Mesenchymal stem cell (in vitro differentiated cells and primary cell): ENCODE results near the gene NDST1.

ENCODE experiments used
- DNase-seq: peaks from one replicate; pipeline ENCODE4 v3.0.0-alpha.2; 2013
- H2AFZ ChIP-seq: one replicate; pipeline ENCODE4 v1.6.1; 2013; ENCODE audit warnings: low read depth, mild to moderate bottlenecking, control low read depth, inconsistent platforms, low read length, moderate library complexity
- H2AK5ac ChIP-seq: 2 replicates; pipeline ENCODE4 v1.6.1; 2013; ENCODE audit warnings: low read length, moderate library complexity, mild to moderate bottlenecking, inconsistent platforms; ENCODE audit not compliant: severe bottlenecking
- H2BK120ac ChIP-seq: one replicate; pipeline ENCODE4 v1.6.1; 2013; ENCODE audit warnings: low read depth, mild to moderate bottlenecking, inconsistent platforms, low read length, moderate library complexity
- H2BK12ac ChIP-seq, 2 experiments: one replicate each; pipeline ENCODE4 v1.6.1; 2013; ENCODE audit warnings: inconsistent platforms in 2 of 2, low read length in 2 of 2, mild to moderate bottlenecking in 2 of 2, moderate library complexity in 2 of 2, control low read depth in 1 of 2
- H2BK15ac ChIP-seq: one replicate; pipeline ENCODE4 v1.6.1; 2013; ENCODE audit warnings: mild to moderate bottlenecking, low read depth, inconsistent platforms; ENCODE audit not compliant: poor library complexity, severe bottlenecking
- H2BK5ac ChIP-seq: 2 replicates; pipeline ENCODE4 v1.6.1; 2013; ENCODE audit warnings: low read depth, mild to moderate bottlenecking, low read length, control low read depth, inconsistent platforms; ENCODE audit not compliant: poor library complexity, severe bottlenecking
- H3K14ac ChIP-seq, 2 experiments: one replicate each; pipeline ENCODE4 v1.6.1; 2013; ENCODE audit warnings: inconsistent platforms in 2 of 2, low read length in 2 of 2, control low read depth in 1 of 2, mild to moderate bottlenecking in 1 of 2, moderate library complexity in 1 of 2
- H3K18ac ChIP-seq, 2 experiments: one replicate each; pipeline ENCODE4 v1.6.1; 2013; ENCODE audit warnings: inconsistent platforms in 2 of 2, low read length in 2 of 2, control low read depth in 1 of 2, low read depth in 1 of 2, mild to moderate bottlenecking in 1 of 2
- H3K23ac ChIP-seq, 2 experiments: one replicate each; pipeline ENCODE4 v1.6.1; 2013; ENCODE audit warnings: inconsistent platforms in 2 of 2, low read length in 2 of 2, mild to moderate bottlenecking in 2 of 2, moderate library complexity in 2 of 2, control low read depth in 1 of 2
- H3K27ac ChIP-seq: 2 replicates; pipeline ENCODE4 v1.5.1; 2013; ENCODE audit warnings: mild to moderate bottlenecking, moderate library complexity, low read length, control low read depth, inconsistent platforms; ENCODE audit not compliant: poor library complexity, severe bottlenecking
- H3K27me3 ChIP-seq, 2 experiments: 2 replicates each; pipeline versions ENCODE4 v1.6.1 to v1.7.0; 2013; ENCODE audit warnings: low read length in 2 of 2, mild to moderate bottlenecking in 2 of 2, moderate library complexity in 2 of 2, control low read depth in 1 of 2, inconsistent platforms in 1 of 2; ENCODE audit not compliant: control insufficient read depth in 1 of 2, insufficient read depth in 1 of 2
- H3K36me3 ChIP-seq, 2 experiments: 2 replicates each; pipeline versions ENCODE4 v1.6.1 to v1.7.0; 2013; ENCODE audit warnings: low read length in 2 of 2, control low read depth in 1 of 2, inconsistent platforms in 1 of 2, low read depth in 1 of 2, mild to moderate bottlenecking in 1 of 2; ENCODE audit not compliant: insufficient read depth in 2 of 2, control insufficient read depth in 1 of 2
- H3K4ac ChIP-seq, 2 experiments: one replicate each; pipeline ENCODE4 v1.6.1; 2013; ENCODE audit warnings: inconsistent platforms in 2 of 2, low read length in 2 of 2, mild to moderate bottlenecking in 2 of 2, moderate library complexity in 2 of 2, control low read depth in 1 of 2, low read depth in 1 of 2
- H3K4me1 ChIP-seq: 2 replicates; pipeline ENCODE4 v1.6.1; 2013; ENCODE audit warnings: low read depth, low read length, control low read depth; ENCODE audit not compliant: control insufficient read depth, insufficient read depth
- H3K4me2 ChIP-seq: 2 replicates; pipeline ENCODE4 v1.6.1; 2013; ENCODE audit warnings: low read length, mild to moderate bottlenecking, inconsistent platforms; ENCODE audit not compliant: poor library complexity, severe bottlenecking
- H3K4me3 ChIP-seq, 2 experiments: 2 replicates each; pipeline versions ENCODE4 v1.5.1 to v1.7.0; 2013; ENCODE audit warnings: low read length in 2 of 2, mild to moderate bottlenecking in 2 of 2, control low read depth in 1 of 2, low read depth in 1 of 2; ENCODE audit not compliant: insufficient read depth in 1 of 2
- H3K79me1 ChIP-seq: replicated peaks from 2 replicates; pipeline ENCODE4 v1.6.1; 2013; ENCODE audit warnings: mild to moderate bottlenecking, control low read depth, low read length, inconsistent platforms; ENCODE audit not compliant: poor library complexity, severe bottlenecking
- H3K9ac ChIP-seq: 2 replicates; pipeline ENCODE4 v1.7.0; 2013; ENCODE audit warnings: mild to moderate bottlenecking, low read length, moderate library complexity
- H3K9me3 ChIP-seq: 2 replicates; pipeline ENCODE4 v1.7.0; 2013; ENCODE audit warnings: mild to moderate bottlenecking, low read length; ENCODE audit not compliant: control insufficient read depth
- H4K8ac ChIP-seq: one replicate; pipeline ENCODE4 v1.6.1; 2013; ENCODE audit warnings: inconsistent platforms, mild to moderate bottlenecking, low read length, moderate library complexity
- H4K91ac ChIP-seq: one replicate; pipeline ENCODE4 v1.6.1; 2013; ENCODE audit warnings: mild to moderate bottlenecking, low read length, inconsistent platforms
- WGBS: methylation state at CpG from one replicate; pipeline ENCODE4 v1.1.7; 2013; ENCODE audit warnings: mixed read lengths; 5-methylcytosine and 5-hydroxymethylcytosine counted together

NDST1 gene

DNA sequence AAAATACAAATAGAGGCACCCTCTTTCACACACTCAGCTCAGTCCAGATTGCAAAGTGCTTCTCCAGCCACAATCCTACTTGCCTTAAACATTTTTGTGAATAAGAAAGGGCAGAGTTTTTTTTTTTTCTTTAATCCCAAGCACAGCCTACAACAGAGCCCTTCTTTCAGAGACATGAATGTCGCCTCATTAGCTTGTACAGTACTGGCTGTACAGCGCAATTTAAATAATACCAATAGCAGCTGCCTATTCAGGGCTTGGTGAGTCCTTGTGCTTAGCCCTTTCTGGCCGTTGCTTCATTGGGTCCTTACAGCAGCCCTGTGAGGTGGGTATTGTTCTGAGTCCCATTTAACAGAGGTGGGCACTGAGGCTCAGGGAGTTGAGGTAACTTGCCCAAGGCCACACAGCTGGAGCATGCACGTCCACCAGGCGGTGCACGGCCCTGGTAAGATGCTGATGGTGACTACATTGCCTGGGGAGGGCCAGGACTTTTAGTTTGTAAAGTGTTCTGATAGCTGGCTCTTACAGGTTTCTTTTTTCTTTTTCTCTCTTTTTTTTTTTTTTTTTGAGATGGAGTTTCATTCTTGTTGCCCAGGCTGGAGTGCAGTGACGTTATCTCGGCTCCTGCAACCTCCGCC lies 23.1 kb downstream of the NDST1 start:
- H2BK5ac ChIP-seq = no peak overlapping the region
- H2BK12ac ChIP-seq = no peak overlapping the region
- H3K18ac ChIP-seq = no peak overlapping the region
- H2BK15ac ChIP-seq = no peak overlapping the region
- H3K4me1 ChIP-seq = peaks cover 30% of the 10 kb centered on the region
- 95% methylated on average over 7 of the region's 9 CpGs for WGBS
- H3K27ac ChIP-seq = no peak overlapping the region
- H4K8ac ChIP-seq = no peak overlapping the region
- no peak for DNase-seq
- no peaks in the 10 kb centered on the region for H3K27me3 ChIP-seq
- no peak overlapping the region for H3K23ac ChIP-seq
- H2BK120ac ChIP-seq = no peak overlapping the region
- H3K9me3 ChIP-seq = no peaks in the 10 kb centered on the region
- H3K14ac ChIP-seq = no peak overlapping the region
- H3K4me2 ChIP-seq = no peak overlapping the region
- no peak overlapping the region for H2AK5ac ChIP-seq
- H3K9ac ChIP-seq = no peak overlapping the region
- no peak overlapping the region for H2AFZ ChIP-seq
- H4K91ac ChIP-seq = no peak overlapping the region
- H3K79me1 ChIP-seq = peaks cover 28% of the 10 kb centered on the region
- H3K4me3 ChIP-seq = no peak overlapping the region
- peaks cover 66 to 89% of the 10 kb centered on the region in 2 experiments for H3K36me3 ChIP-seq
- H3K4ac ChIP-seq = no peak overlapping the region

DNA sequence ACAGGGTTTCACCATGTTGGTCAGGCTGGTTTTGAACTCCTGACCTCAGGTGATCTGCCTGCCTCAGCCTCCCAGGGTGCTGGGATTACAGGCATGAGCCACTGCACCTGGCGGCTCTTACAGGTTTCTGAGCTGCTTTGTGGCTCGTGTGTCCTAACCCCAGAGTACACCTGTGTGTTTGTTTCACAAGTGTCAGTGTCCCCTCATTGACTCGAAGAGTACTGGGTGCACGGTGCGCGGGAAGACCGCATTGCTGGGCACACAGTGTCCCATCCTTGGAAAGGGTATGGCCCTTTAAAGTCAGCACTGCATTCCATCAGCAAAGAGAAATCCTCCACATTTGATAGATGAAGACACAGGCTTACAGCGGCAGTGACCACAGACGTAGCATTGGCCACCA lies 23.8 kb downstream of the NDST1 start:
- no peak overlapping the region for H3K4ac ChIP-seq
- no peak overlapping the region for H3K14ac ChIP-seq
- H3K27me3 ChIP-seq = no peaks in the 10 kb centered on the region
- H3K79me1 ChIP-seq = peaks cover 29% of the 10 kb centered on the region
- no peak overlapping the region for H3K23ac ChIP-seq
- no peak overlapping the region for H3K4me3 ChIP-seq
- WGBS = 98% methylated on average over 9 of the region's 9 CpGs
- no peak overlapping the region for H2BK12ac ChIP-seq
- H3K36me3 ChIP-seq = peaks cover 69 to 89% of the 10 kb centered on the region in 2 experiments
- H3K9me3 ChIP-seq = no peaks in the 10 kb centered on the region
- peaks cover 27% of the 10 kb centered on the region for H3K4me1 ChIP-seq
- H4K91ac ChIP-seq = no peak overlapping the region
- H3K27ac ChIP-seq = no peak overlapping the region
- no peak overlapping the region for H3K18ac ChIP-seq
- H3K9ac ChIP-seq = no peak overlapping the region
- H4K8ac ChIP-seq = no peak overlapping the region
- DNase-seq = no peak
- H2AK5ac ChIP-seq = no peak overlapping the region
- no peak overlapping the region for H2BK15ac ChIP-seq
- no peak overlapping the region for H2BK5ac ChIP-seq
- H3K4me2 ChIP-seq = no peak overlapping the region
- H2BK120ac ChIP-seq = no peak overlapping the region
- H2AFZ ChIP-seq = no peak overlapping the region

DNA sequence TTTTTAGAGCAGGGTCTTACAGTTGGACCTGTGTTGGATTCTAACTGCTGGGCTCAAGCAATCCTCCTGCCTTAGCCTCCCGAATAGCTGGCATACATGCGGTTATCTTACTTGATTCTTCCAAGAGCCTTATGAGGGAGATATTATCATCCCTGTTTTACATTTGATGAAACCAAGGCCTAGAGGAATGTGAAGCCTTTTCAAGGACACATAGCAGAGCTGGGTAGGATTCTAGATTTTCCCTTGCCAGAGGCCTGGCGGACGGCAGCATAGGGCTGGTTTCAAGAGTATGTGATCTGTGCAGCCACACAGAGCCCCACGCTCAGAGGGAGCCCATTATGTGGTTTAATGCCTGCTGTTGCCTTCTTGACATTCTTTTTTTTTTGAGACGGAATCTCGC lies 24.2 kb downstream of the NDST1 start:
- Histone ChIP-seq H3K14ac (no peak overlapping the region), H3K18ac (no peak overlapping the region), H3K9me3 (no peaks in the 10 kb centered on the region), H3K4me1 (peaks cover 22% of the 10 kb centered on the region), H3K27me3 (no peaks in the 10 kb centered on the region), H3K36me3 (peaks cover 66 to 88% of the 10 kb centered on the region in 2 experiments), H3K4me3 (no peak overlapping the region), H3K27ac (no peak overlapping the region), H3K4ac (no peak overlapping the region), H2BK15ac (no peak overlapping the region), H2BK5ac (no peak overlapping the region), H4K8ac (no peak overlapping the region), H3K79me1 (peaks cover 30% of the 10 kb centered on the region), H3K9ac (no peak overlapping the region), H2BK120ac (no peak overlapping the region), H2AK5ac (no peak overlapping the region), H2AFZ (no peak overlapping the region), H3K23ac (no peak overlapping the region), H4K91ac (no peak overlapping the region), H3K4me2 (no peak overlapping the region), H2BK12ac (no peak overlapping the region)
- WGBS = over 99% methylated on average over 7 of the region's 7 CpGs
- no peak for DNase-seq

DNA sequence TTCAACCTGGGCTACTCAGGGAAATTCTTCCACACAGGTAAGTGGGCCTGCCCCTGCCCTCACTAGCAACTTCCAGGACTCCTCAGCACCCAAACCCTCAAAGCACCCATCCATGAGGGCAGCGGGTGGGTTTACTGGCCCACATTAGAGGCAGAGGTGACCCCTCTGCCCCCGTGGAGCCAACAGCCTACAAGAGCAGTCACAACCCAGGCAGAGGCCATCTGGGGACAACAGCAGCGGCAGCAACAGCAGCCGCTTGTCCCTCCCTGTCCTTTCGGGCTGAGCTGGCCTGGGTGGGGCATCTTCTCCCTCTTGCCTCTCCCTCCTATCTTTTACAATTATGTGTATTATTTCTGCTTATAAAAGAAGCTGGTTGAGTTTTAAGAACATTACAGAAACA lies 25.1 kb downstream of the NDST1 start:
- H3K9ac ChIP-seq = no peak overlapping the region
- no peak overlapping the region for H2BK12ac ChIP-seq
- H4K8ac ChIP-seq = no peak overlapping the region
- H3K4me1 ChIP-seq = peaks cover 17% of the 10 kb centered on the region
- 91% methylated on average over 3 of the region's 5 CpGs for WGBS
- H3K79me1 ChIP-seq = peaks cover 31% of the 10 kb centered on the region
- H3K27ac ChIP-seq = no peak overlapping the region
- no peak overlapping the region for H2BK120ac ChIP-seq
- H3K9me3 ChIP-seq = no peaks in the 10 kb centered on the region
- H3K4me3 ChIP-seq = no peak overlapping the region
- H2AFZ ChIP-seq = no peak overlapping the region
- no peak overlapping the region for H3K18ac ChIP-seq
- no peak overlapping the region for H3K14ac ChIP-seq
- H3K27me3 ChIP-seq = no peaks in the 10 kb centered on the region
- no peak for DNase-seq
- H3K4ac ChIP-seq = no peak overlapping the region
- H2BK15ac ChIP-seq = no peak overlapping the region
- no peak overlapping the region for H2BK5ac ChIP-seq
- H4K91ac ChIP-seq = no peak overlapping the region
- no peak overlapping the region for H3K23ac ChIP-seq
- H3K4me2 ChIP-seq = no peak overlapping the region
- peaks cover 60 to 88% of the 10 kb centered on the region in 2 experiments for H3K36me3 ChIP-seq
- H2AK5ac ChIP-seq = no peak overlapping the region
